Lung (tissue), 12 donors: ENCODE data around the gene LPAR3. TPM values are rescaled to one million over a fixed set of nuclear protein-coding genes. Genes with fewer than 3 reads are reported as not detected.

Experiments
- ATAC-seq: fragments of 200-7000 bp; cut with Tn5 transposase; one replicate; pipeline ENCODE4 v1.9.1; 2020; ENCODE audit warnings: moderate number of reproducible peaks; ENCODE audit not compliant: insufficient read depth, low FRiP score
- DNase-seq, 3 donors: peaks; one replicate each; pipeline ENCODE4 v3.0.0-alpha.2; 2013 to 2017
- H3K27ac ChIP-seq, 2 donors: one replicate each; pipeline ENCODE4 v1.5.1; 2013; ENCODE audit warnings: mild to moderate bottlenecking in 2 of 2, moderate library complexity in 2 of 2, control low read depth in 1 of 2, inconsistent platforms in 1 of 2, low read depth in 1 of 2, low read length in 1 of 2
- H3K27me3 ChIP-seq, 3 donors: one replicate each; pipeline ENCODE4 v1.5.1; 2013; ENCODE audit warnings: low read length in 2 of 3; ENCODE audit not compliant: control insufficient read depth in 3 of 3, insufficient read depth in 3 of 3
- H3K36me3 ChIP-seq, 4 donors: one replicate each; pipeline ENCODE4 v1.5.1; 2013; ENCODE audit warnings: low read length in 4 of 4, mild to moderate bottlenecking in 1 of 4, moderate library complexity in 1 of 4; ENCODE audit not compliant: control insufficient read depth in 4 of 4, insufficient read depth in 4 of 4
- H3K4me1 ChIP-seq, 5 donors: one replicate each; pipeline ENCODE4 v1.5.1; 2013; ENCODE audit warnings: low read length in 5 of 5, mild to moderate bottlenecking in 2 of 5, moderate library complexity in 1 of 5; ENCODE audit not compliant: control insufficient read depth in 5 of 5, insufficient read depth in 5 of 5
- H3K4me3 ChIP-seq: one replicate; pipeline ENCODE4 v1.5.1; 2013; ENCODE audit warnings: mild to moderate bottlenecking, control low read depth, moderate library complexity
- H3K9ac ChIP-seq, 2 donors: one replicate each; pipeline ENCODE4 v1.5.1; 2013; ENCODE audit warnings: low read length in 2 of 2, control low read depth in 1 of 2; ENCODE audit not compliant: insufficient read depth in 1 of 2
- H3K9me3 ChIP-seq, 4 donors: one replicate each; pipeline ENCODE4 v1.5.1; 2013; ENCODE audit warnings: low read length in 3 of 4, mild to moderate bottlenecking in 1 of 4, moderate library complexity in 1 of 4; ENCODE audit not compliant: control insufficient read depth in 4 of 4, insufficient read depth in 3 of 4
- CTCF ChIP-seq: IDR thresholded peaks from 2 replicates; pipeline ENCODE4 v1.5.1; 2012; ENCODE audit warnings: mild to moderate bottlenecking; ENCODE audit errors: control extremely low read depth, extremely low read depth
- WGBS, 2 donors: extraction: QIAGEN DNeasy Blood & Tissue Kit; methylation state at CpG; one replicate each; pipeline ENCODE4 v1.1.7; 2013; 5-methylcytosine and 5-hydroxymethylcytosine counted together
- polyA plus RNA-seq, 2 donors: library from polyadenylated mRNA; stranded (reverse); fragments of 200-250 nt; gene quantifications; one replicate each; pipeline ENCODE4 v1.2.1, GENCODE V29; 2013
- total RNA-seq, 2 donors: library from RNA; depleted of rRNA in 1 of 2; stranded (reverse); fragments of >200 nt in 1 of 2; gene quantifications; one replicate each; pipeline ENCODE4 v1.2.1, GENCODE V29; 2014 to 2021
- donor health status: control.
- donor health status: control.
- donor health status: Bipolar disorder and iron deficiency.
- donor health status: healthy.
- donor health status: DM: yes; HTN: yes; CAD: no.

The LPAR3 gene
- total and polyA plus RNA-seq, 4 donors: 0.98 to 8.3 (median 5.3) TPM

GRCh38 chr1:84888753-84889152 lies 4.3 kb downstream of the LPAR3 start:
- TF ChIP-seq CTCF: no peak
- no peak for ATAC-seq
- Histone ChIP-seq H3K9me3 (peaks cover 0 to 4% (median 0%) of the 10 kb centered on the region in 4 donors), H3K4me1 (peaks cover 0 to 17% (median 11%) of the 10 kb centered on the region in 5 donors), H3K4me3 (no peak overlapping the region), H3K9ac (no peak overlapping the region), H3K27ac (no peak overlapping the region), H3K27me3 (peaks cover 0 to 17% (median 12%) of the 10 kb centered on the region in 3 donors), H3K36me3 (no peaks in the 10 kb centered on the region)
- no peak for DNase-seq

GRCh38 chr1:84887261-84887934 lies 5.6 kb downstream of the LPAR3 start:
- Histone ChIP-seq H3K36me3 (no peaks in the 10 kb centered on the region), H3K9me3 (peaks cover 0 to 3% (median 0%) of the 10 kb centered on the region in 4 donors), H3K27me3 (peaks cover 0 to 9% (median 6%) of the 10 kb centered on the region in 3 donors), H3K4me3 (no peak overlapping the region), H3K4me1 (peaks cover 0 to 16% (median 4%) of the 10 kb centered on the region in 5 donors), H3K9ac (no peak overlapping the region), H3K27ac (no peak overlapping the region)
- 82 to 86% methylated on average over 4 of the region's 4 CpGs for WGBS, 2 donors
- no peak for TF ChIP-seq CTCF
- no peak for ATAC-seq
- no peak for DNase-seq

- H3K9me3 ChIP-seq: peaks cover 0 to 3% (median 1%) of the 10 kb centered on the region in 4 donors
- no peak overlapping the region for H3K27ac ChIP-seq
- no peak overlapping the region for H3K4me3 ChIP-seq
- DNase-seq: no peak
- TF ChIP-seq CTCF: no peak
- H3K9ac ChIP-seq: no peak overlapping the region
- H3K4me1 ChIP-seq: peaks cover 0 to 14% (median 2%) of the 10 kb centered on the region in 5 donors
- no peak for ATAC-seq
- 66 to 77% methylated on average over 2 of the region's 2 CpGs for WGBS, 2 donors
- H3K36me3 ChIP-seq: no peaks in the 10 kb centered on the region
- no peaks in the 10 kb centered on the region for H3K27me3 ChIP-seq
These were observed 7.5 kb downstream of the LPAR3 start for GRCh38 chr1:84885469-84885868.
